ENCODE data around the gene RHBDF1.

- TF ChIP-seq ZNF79 (CRISPR knock-in tag; IDR thresholded peaks at IDR 0.05; ENCODE audit: low read depth) (no peak), COPS2 (conservative IDR thresholded peaks at IDR 0.05) (no peak), ZNF444 (CRISPR knock-in tag; IDR thresholded peaks at IDR 0.05) (no peak), REST (IDR thresholded peaks at IDR 0.05; ENCODE audit: borderline replicate concordance) (no peak), REST (CRISPR knock-in tag; IDR thresholded peaks at IDR 0.05; ENCODE audit: low read depth) (no peak), ZNF76 (CRISPR knock-in tag; IDR thresholded peaks at IDR 0.05; ENCODE audit: borderline replicate concordance) (no peak), CTCF (IDR thresholded peaks at IDR 0.05 in 2 of 3, conservative IDR thresholded peaks at IDR 0.05 in 1 of 3; ENCODE audit: insufficient read depth in 2 of 3, low read depth in 1 of 3, low read length in 3 of 3) (no peak)
Measured at GRCh38 chr16:54237-54581, 18.2 kb downstream of the RHBDF1 start.
